ENCODE results near the gene GRK4.

The GRK4 gene

GRCh38 chr4:3013839-3014350 is 50.5 kb downstream of the GRK4 start:
- DNase-seq (ENCODE audit: low read depth): no peak

- no peak for DNase-seq (ENCODE audit: low read depth)
Observed at GRCh38 chr4:3016961-3017360, 53.6 kb downstream of the GRK4 start.

- no peak for DNase-seq (ENCODE audit: low read depth)
Observed at GRCh38 chr4:3017504-3017903, 54.1 kb downstream of the GRK4 start.

GRCh38 chr4:3019145-3019846 is 55.9 kb downstream of the GRK4 start:
- DNase-seq (ENCODE audit: low read depth): no peak

- DNase-seq (ENCODE audit: low read depth): no peak
Observed at GRCh38 chr4:3021127-3021526, 57.8 kb downstream of the GRK4 start.

GRCh38 chr4:3021627-3022026 is 58.3 kb downstream of the GRK4 start:
- DNase-seq (ENCODE audit: low read depth): no peak

GRCh38 chr4:3022112-3022511 is 58.7 kb downstream of the GRK4 start:
- DNase-seq (ENCODE audit: low read depth): no peak

- DNase-seq (ENCODE audit: low read depth): no peak
Observed at GRCh38 chr4:3022651-3023050, 59.3 kb downstream of the GRK4 start.

- DNase-seq (ENCODE audit: low read depth): no peak
Observed at GRCh38 chr4:3025881-3026280, 62.5 kb downstream of the GRK4 start.

GRCh38 chr4:3026540-3026939 is 63.2 kb downstream of the GRK4 start:
- no peak for DNase-seq (ENCODE audit: low read depth)

GRCh38 chr4:3029464-3029863 is 66.1 kb downstream of the GRK4 start:
- DNase-seq (ENCODE audit: low read depth): no peak

- DNase-seq (ENCODE audit: low read depth): no peak
Observed at GRCh38 chr4:3030566-3031356, 67.4 kb downstream of the GRK4 start.

GRCh38 chr4:3031357-3032082 is 68.1 kb downstream of the GRK4 start:
- DNase-seq (ENCODE audit: low read depth): no peak

- no peak for DNase-seq (ENCODE audit: low read depth)
Observed at GRCh38 chr4:3034231-3034630, 70.9 kb downstream of the GRK4 start.

GRCh38 chr4:3035249-3035648 is 71.9 kb downstream of the GRK4 start:
- DNase-seq (ENCODE audit: low read depth): no peak

GRCh38 chr4:3035674-3036073 is 72.3 kb downstream of the GRK4 start:
- no peak for DNase-seq (ENCODE audit: low read depth)

GRCh38 chr4:3036131-3036952 is 73.0 kb downstream of the GRK4 start:
- DNase-seq (ENCODE audit: low read depth): no peak

- DNase-seq (ENCODE audit: low read depth): no peak
Observed at GRCh38 chr4:3037957-3038461, 74.6 kb downstream of the GRK4 start.

- DNase-seq (ENCODE audit: low read depth): no peak
Observed at GRCh38 chr4:3039706-3040366, 76.5 kb downstream of the GRK4 start.

- DNase-seq (ENCODE audit: low read depth): no peak
Observed at GRCh38 chr4:3040452-3041191, 77.3 kb downstream of the GRK4 start.
